Activated T-helper 2 cell treated with anti-CD3 and anti-CD28 coated beads, Interferon-gamma antibody, Interleukin-2, Interleukin-4, amounts not matched to agents 10 μg/mL and 5 μg/mL and 100 μg/mL, durations not matched to agents 14 hours and 24 hours and 36 hours (primary cell): ENCODE data around the gene NFIC. TPM values are rescaled to one million over a fixed set of nuclear protein-coding genes. Genes with fewer than 3 reads are reported as not detected.

ENCODE experiments used
- DNase-seq: peaks from one replicate; pipeline ENCODE4 v3.0.0; 2021; ENCODE audit warnings: low spot score
- H3K27ac Mint-ChIP-seq: one replicate; pipeline ENCODE4 v1.8.0; 2021; ENCODE audit warnings: mixed read lengths
- H3K27me3 Mint-ChIP-seq: one replicate; pipeline ENCODE4 v1.8.0; 2021; ENCODE audit warnings: low read depth, mixed read lengths
- H3K36me3 Mint-ChIP-seq: one replicate; pipeline ENCODE4 v1.8.0; 2021; ENCODE audit warnings: low read depth, mixed read lengths
- H3K4me1 Mint-ChIP-seq: one replicate; pipeline ENCODE4 v1.8.0; 2021; ENCODE audit warnings: low read depth, mixed read lengths
- H3K4me3 Mint-ChIP-seq: one replicate; pipeline ENCODE4 v1.8.0; 2021; ENCODE audit warnings: low read depth, mild to moderate bottlenecking, moderate library complexity, mixed read lengths
- H3K9me3 Mint-ChIP-seq: one replicate; pipeline ENCODE4 v1.8.0; 2021; ENCODE audit warnings: mixed read lengths
- intact Hi-C: fragments of 100-400 bp; cut with micrococcal nuclease; formaldehyde crosslinking; loops from one replicate; pipeline ENCODE4 v1.15.1; 2023
- total RNA-seq: library from RNA; stranded (reverse); gene quantifications from 2 replicates; pipeline ENCODE4 v1.2.3, GENCODE V29; 2022

The NFIC gene
- total RNA-seq, 1 donor from 2014 or later, result 17.3 TPM

GRCh38 chr19:3357992-3358688, 8.2 kb upstream of the NFIC start:
- DNase-seq, result no peak
- Mint-ChIP-seq H3K27ac (no peak overlapping the region), H3K36me3 (peaks cover 2% of the 10 kb centered on the region), H3K9me3 (no peaks in the 10 kb centered on the region), H3K27me3 (peaks cover 32% of the 10 kb centered on the region), H3K4me3 (peak overlapping the region; percentile 65), H3K4me1 (peaks cover 20% of the 10 kb centered on the region)
- intact Hi-C loops, result no loop called here

GRCh38 chr19:3358689-3359014, 7.7 kb upstream of the NFIC start:
- Mint-ChIP-seq H3K27ac (no peak overlapping the region), H3K4me3 (peak overlapping the region; percentile 76), H3K9me3 (no peaks in the 10 kb centered on the region), H3K27me3 (peaks cover 32% of the 10 kb centered on the region), H3K4me1 (peaks cover 20% of the 10 kb centered on the region), H3K36me3 (peaks cover 2% of the 10 kb centered on the region)
- no peak for DNase-seq
- intact Hi-C loops, result no loop called here

DNA sequence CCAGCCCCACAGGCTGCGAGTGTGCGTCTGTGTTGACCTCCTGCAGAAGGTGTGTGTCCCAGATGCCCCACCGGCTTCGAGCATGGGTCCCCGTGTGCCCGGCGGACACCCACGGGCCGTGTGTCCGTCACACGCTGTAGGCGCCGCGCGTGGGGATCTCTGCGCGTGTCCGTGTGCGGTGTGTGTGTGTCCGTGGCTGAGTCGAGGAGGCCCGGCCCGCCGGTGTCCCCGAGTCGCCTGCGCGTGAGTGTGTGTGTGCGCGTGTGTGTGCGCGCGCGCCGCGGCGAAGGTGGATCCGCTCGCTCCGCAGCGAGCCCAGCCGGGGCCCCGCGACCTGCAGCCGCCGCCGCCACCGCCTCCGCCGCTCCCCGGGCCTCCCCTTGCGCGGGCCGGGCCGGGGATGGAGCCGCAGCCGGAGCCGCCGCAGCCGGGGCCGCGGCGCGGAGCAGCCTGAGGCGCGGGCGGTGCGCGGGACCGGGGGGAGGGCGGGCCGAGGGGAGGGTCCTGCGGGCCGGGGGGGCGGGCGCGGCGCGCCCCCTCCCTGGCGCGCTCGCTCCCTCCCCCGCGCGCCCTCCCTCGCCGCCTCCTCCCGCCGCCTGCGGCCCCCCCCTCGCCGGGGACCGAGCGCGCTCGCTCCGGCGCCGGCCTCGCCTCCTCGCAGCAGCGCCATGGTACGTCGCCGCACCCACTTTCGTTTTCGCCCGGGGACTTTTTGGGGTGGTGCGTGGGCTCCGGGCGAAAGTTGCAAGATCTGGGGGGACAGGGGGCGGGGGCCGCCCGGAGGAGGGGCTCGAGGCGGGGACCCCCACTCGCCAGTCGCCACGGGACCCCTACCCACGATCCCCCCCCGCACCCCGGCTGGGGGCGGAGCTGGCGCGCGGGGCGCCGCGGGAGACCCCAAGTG, 7.1 kb upstream of the NFIC start:
- peaks cover 20% of the 10 kb centered on the region for H3K4me1 Mint-ChIP-seq
- no peaks in the 10 kb centered on the region for H3K9me3 Mint-ChIP-seq
- DNase-seq, result peak; percentile 58
- no peak overlapping the region for H3K27ac Mint-ChIP-seq
- H3K36me3 Mint-ChIP-seq, result peaks cover 2% of the 10 kb centered on the region
- peaks cover 36% of the 10 kb centered on the region for H3K27me3 Mint-ChIP-seq
- H3K4me3 Mint-ChIP-seq, result peak overlapping the region; percentile 76
- intact Hi-C loops, result no loop called here

DNA sequence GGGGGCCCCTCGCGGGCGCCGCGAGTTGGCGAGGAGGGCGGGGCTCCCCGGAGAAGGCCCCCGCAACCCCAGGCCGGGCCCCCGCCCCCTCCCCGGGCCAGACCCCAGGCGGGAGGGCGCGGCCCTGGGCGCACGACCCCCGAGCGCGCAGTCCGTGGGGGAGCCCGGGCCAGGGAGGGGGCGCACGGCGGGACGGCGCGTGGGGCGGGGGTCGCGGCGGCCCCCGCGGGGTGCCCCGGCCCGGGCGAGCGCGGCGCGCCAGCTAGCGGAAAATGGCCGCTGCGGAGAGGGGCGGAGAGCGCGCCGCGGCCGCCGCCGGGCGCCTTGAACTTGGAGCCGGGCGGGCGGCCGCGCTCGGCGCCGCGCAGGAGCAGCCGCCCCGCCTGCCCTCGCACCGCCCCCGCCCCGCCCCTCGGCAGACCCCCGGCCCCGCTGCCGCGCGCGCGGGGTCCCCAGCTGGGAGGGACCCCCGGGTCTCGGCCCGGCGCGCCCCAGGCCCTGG, 6.4 kb upstream of the NFIC start:
- no peak for DNase-seq
- Mint-ChIP-seq H3K9me3 (no peaks in the 10 kb centered on the region), H3K36me3 (peaks cover 2% of the 10 kb centered on the region), H3K4me3 (no peak overlapping the region), H3K27me3 (peaks cover 34% of the 10 kb centered on the region), H3K27ac (no peak overlapping the region), H3K4me1 (peaks cover 20% of the 10 kb centered on the region)
- intact Hi-C loops, result no loop called here

DNA sequence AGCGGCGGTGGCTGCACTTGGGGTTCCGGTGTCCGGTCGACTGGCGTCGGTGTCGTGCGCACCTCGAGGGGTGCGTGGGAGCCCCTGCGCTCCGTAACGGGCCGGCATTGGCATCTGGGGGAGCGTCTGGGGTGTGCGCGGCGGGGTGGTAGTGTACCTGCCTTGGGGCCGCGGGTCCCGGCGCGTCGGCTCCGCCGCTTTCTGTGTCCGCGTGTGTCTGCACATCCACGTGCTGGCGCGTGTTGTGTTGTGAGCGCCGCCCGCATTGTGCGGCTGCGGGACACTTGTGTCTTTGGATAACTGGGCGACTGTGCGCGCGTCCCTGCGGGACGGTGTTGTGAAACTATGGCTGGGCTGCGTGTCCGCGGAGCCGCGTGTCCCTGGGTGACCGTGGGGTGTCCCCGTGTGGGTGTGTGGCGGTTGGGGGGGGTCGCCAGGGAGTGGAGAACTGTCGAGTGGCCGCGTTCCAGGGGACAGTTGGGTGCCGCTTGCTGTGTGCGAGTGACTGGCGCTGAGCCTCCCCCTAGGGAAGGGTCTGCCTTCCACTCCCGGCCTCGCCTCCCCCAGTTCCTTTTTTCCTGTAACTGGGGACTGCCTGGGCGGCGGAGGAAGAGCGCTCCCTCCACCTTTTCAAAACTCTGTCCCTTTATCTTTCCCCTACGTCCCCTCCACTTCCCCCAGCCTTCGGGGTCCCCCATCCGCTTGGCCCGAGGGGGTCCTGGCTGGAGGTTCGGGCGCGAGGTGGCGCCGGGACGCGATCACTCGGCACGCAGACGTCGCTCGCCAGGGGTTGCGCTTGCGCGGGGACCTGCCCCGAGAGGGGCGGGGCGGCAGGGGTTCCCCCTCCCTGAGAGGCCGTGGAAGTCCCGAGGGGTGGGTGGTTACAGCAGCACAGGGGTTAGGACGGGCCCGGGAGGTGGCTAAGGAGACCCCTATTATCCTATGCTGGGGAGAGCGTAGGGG, 5.7 kb upstream of the NFIC start:
- peak overlapping the region; percentile 82 for H3K4me3 Mint-ChIP-seq
- intact Hi-C loops, result no loop called here
- DNase-seq, result peak; percentile 38
- peaks cover 21% of the 10 kb centered on the region for H3K4me1 Mint-ChIP-seq
- peaks cover 40% of the 10 kb centered on the region for H3K27me3 Mint-ChIP-seq
- H3K9me3 Mint-ChIP-seq, result no peaks in the 10 kb centered on the region
- peaks cover 2% of the 10 kb centered on the region for H3K36me3 Mint-ChIP-seq
- H3K27ac Mint-ChIP-seq, result peak overlapping the region; percentile 69

GRCh38 chr19:3361384-3362216, 4.8 kb upstream of the NFIC start:
- Mint-ChIP-seq H3K27ac (peak overlapping the region; percentile 31), H3K4me3 (peak overlapping the region; percentile 82), H3K27me3 (peaks cover 41% of the 10 kb centered on the region), H3K4me1 (peaks cover 22% of the 10 kb centered on the region), H3K9me3 (no peaks in the 10 kb centered on the region), H3K36me3 (peaks cover 2% of the 10 kb centered on the region)
- intact Hi-C loops, result no loop called here
- no peak for DNase-seq

GRCh38 chr19:3362217-3362906, 4.0 kb upstream of the NFIC start:
- no peaks in the 10 kb centered on the region for H3K9me3 Mint-ChIP-seq
- peaks cover 20% of the 10 kb centered on the region for H3K4me1 Mint-ChIP-seq
- peak overlapping the region; percentile 82 for H3K4me3 Mint-ChIP-seq
- H3K36me3 Mint-ChIP-seq, result peaks cover 2% of the 10 kb centered on the region
- H3K27ac Mint-ChIP-seq, result no peak overlapping the region
- intact Hi-C loops, result no loop called here
- peaks cover 33% of the 10 kb centered on the region for H3K27me3 Mint-ChIP-seq
- no peak for DNase-seq

- no peak for DNase-seq
- intact Hi-C loops, result no loop called here
- no peaks in the 10 kb centered on the region for H3K9me3 Mint-ChIP-seq
- peaks cover 32% of the 10 kb centered on the region for H3K27me3 Mint-ChIP-seq
- no peak overlapping the region for H3K4me3 Mint-ChIP-seq
- no peak overlapping the region for H3K27ac Mint-ChIP-seq
- no peaks in the 10 kb centered on the region for H3K36me3 Mint-ChIP-seq
- H3K4me1 Mint-ChIP-seq, result peaks cover 14% of the 10 kb centered on the region
These were observed 2.4 kb upstream of the NFIC start for GRCh38 chr19:3363841-3364500.

DNA sequence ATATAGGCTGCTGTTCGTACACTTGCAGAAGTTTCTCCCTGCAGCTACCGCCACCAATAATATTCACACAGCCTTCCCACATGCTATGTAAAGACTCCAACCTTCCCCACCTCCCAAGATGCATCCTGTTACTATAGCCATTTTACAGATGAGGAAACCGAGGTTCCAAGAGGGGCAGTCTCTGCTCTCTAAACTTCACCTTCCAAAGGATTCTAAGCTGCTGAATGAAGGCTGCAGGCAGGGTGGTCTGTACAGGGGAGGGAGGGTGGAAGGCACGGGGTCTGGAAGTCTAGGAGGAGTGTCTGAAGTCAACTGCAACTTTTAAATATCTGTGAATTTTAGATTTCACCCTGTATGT, 1.9 kb upstream of the NFIC start:
- Mint-ChIP-seq H3K27ac (no peak overlapping the region), H3K4me3 (no peak overlapping the region), H3K27me3 (peaks cover 34% of the 10 kb centered on the region), H3K36me3 (no peaks in the 10 kb centered on the region), H3K4me1 (peaks cover 16% of the 10 kb centered on the region), H3K9me3 (no peaks in the 10 kb centered on the region)
- no peak for DNase-seq
- intact Hi-C loops, result no loop called here

DNA sequence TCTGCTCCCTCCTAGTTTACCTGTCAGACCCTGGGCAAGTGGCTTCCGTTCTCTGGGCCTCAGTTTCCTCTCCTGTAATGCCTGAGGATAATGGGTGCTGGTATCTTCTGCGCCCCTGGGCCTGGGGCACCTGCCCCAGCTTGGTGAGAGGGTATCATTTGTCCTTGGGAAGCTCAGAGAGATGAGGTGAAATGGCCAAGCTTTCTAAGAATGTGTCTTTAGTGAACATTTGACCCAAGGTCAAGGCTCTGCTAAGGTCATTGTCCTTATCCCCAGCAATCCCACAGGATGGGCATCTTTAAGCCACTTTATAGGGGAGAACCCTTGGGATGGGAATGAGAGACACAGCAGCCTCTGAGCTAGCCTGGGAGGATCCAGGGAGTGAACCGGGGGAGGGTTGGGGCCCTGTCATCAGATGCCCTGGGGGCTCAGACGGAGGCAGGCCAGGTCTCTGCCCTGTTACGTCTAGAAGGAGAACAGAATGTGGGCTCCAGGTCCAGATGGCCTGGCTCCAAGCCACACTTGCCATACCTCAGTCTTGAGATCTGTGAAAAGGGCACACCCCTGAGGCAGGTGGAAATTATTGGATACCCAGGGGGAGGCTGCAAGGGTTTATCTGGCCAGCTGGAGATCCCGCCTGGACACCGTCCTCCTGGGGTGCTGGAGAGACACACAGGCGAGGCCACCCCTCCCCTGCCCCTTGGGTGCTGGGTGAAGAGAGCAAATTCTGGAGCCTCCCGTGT, 1.1 kb upstream of the NFIC start:
- peaks cover 39% of the 10 kb centered on the region for H3K27me3 Mint-ChIP-seq

More for the DNA sequence above, 1.1 kb upstream of the NFIC start:
- Mint-ChIP-seq H3K4me1 (peaks cover 18% of the 10 kb centered on the region), H3K9me3 (no peaks in the 10 kb centered on the region), H3K36me3 (no peaks in the 10 kb centered on the region), H3K4me3 (peak overlapping the region; percentile 51), H3K27ac (no peak overlapping the region)
- DNase-seq, result no peak
- intact Hi-C loops, result no loop called here
